HG02840 (cell line): ENCODE measurements around the gene WDR82.

Experiments used
- ATAC-seq: cut with Tn5 transposase; IDR thresholded peaks from one replicate; pipeline ENCODE4 v1.9.1; 2021; ENCODE audit warnings: mild to moderate bottlenecking, moderate library complexity, moderate number of reproducible peaks; ENCODE audit not compliant: unreplicated experiment, low FRiP score

Gene WDR82

DNA sequence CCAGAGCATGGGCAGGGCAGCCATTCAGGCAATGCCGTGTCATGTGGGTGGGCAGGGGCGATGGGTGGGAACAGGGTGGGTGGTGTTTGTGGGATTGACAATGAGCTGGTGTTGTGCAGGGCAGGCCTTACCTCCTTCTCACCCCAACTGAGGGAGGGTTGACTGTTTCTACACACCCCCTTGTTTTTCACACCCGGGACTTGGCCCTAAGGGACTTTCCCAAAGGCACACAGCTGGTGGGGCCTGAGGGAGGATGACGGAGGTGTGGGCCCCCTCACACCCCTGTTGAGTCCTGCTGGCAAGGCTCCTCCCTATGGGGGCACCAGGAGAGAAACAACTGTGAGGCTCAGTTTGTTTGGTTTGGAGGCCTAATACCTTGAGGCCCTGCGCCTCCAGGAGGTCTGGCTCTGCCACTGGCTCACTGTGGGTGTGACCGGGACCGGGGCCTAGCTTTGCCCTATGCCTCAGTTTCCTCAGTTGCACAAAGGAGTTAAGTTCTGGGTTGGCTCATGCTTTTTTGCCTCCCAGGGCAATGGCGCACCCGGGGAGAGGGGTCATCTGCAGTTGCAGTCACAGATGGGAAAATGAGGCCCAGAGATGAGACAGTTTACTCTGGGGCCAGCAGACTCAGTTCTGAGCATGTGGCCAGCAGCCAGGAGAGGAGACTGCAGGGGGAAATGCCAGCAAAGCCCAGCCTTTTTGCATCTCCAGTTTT, 32.6 kb upstream of the WDR82 start:
- peak; percentile 43 for ATAC-seq

DNA sequence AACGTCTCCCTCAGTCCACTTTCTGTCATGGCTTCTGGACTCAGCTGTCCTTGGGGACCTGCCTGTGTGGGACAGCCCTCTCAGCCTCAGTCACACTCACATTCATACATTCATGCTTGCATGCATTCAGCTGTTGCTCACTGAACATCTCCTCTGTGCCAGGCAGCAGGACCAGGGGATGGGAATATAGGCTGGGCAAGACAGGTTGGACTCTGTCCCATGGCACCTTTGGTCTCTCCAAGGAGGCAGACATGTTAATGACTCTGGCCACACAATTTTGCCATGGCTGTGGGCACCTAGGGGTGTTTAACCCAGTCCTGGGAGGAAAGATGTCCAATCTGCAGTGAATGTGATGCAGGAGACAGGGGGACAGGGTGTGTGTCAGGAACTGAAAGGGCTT, 29.9 kb upstream of the WDR82 start:
- ATAC-seq, result no peak

DNA sequence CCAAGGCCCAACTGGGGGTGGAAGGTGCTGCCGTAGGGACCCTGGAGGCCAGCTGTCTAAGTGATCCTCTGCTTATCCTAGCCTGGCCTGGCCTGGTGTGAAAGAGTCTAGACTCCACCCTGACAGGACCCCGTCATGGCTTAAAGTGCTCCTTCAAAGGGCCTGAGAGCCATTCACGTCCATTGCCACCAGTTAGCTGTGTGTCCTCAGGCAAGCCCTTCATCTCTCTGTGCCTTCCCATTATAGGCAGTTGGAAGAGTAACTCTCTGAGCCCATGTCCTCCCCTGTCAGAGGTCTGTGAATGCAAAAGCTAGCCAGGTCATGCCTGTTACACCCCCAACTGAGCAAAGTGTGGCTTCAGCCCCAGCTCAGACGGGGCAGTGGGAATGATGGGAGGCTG, 28.5 kb upstream of the WDR82 start:
- no peak for ATAC-seq

GRCh38 chr3:52305926-52306325, 27.5 kb upstream of the WDR82 start:
- ATAC-seq, result no peak

DNA sequence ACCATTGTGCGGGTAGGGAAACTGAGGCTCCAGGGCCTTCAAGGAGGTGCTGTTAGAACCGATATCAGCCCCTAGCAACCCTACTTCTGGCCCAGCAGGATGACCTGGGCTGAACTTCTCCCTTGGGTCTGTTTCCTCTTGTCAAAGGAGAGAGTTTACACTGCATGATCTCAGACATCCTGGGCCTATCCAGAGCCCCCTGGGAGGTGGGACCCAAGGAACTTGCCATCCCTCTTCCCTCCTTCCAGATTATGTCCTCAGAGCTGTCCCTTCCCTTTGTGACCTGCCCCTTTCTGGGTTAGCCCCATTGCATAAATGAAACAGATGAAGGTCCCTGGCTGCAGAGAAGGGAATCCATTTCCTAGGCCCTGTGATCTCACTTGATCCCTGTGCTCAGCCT, 25.4 kb upstream of the WDR82 start:
- ATAC-seq, result no peak

GRCh38 chr3:52302426-52303145, 24.1 kb upstream of the WDR82 start:
- ATAC-seq, result no peak

DNA sequence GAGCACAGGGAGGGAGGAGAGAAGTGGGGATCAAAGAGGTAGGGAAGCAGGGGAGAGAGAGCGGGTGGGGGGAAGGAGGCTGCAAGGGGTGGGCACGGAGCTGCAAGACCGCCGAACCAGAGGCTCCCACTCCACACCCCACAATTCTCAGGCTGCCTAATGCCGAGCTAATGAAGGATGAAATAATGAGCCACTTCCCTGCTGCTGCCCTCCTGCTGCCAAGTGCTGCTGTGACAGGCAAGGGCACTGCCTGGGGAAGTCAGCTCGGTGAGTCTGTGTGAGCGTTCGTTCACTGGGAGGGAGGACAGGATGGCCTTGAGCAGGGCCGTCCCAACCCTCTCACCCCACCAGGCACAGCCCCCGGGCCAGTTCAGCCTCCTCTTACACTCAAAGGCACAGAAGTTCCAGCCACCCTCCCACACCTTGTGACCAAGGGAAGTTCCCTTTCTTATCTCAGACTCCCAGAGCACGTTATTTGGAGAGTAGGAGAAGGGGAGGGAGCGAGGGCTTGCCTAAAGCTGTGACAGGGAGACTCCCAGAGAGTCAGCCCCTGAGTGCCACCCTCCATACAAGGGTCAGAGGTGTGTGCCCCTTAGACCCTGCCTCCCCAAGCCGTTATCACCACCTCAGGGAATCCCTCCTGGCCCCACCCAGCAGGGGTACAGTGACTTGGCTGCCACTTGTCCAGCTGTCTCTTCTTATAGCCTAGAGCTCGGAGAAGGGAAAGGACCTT, 21.6 kb upstream of the WDR82 start:
- no peak for ATAC-seq

DNA sequence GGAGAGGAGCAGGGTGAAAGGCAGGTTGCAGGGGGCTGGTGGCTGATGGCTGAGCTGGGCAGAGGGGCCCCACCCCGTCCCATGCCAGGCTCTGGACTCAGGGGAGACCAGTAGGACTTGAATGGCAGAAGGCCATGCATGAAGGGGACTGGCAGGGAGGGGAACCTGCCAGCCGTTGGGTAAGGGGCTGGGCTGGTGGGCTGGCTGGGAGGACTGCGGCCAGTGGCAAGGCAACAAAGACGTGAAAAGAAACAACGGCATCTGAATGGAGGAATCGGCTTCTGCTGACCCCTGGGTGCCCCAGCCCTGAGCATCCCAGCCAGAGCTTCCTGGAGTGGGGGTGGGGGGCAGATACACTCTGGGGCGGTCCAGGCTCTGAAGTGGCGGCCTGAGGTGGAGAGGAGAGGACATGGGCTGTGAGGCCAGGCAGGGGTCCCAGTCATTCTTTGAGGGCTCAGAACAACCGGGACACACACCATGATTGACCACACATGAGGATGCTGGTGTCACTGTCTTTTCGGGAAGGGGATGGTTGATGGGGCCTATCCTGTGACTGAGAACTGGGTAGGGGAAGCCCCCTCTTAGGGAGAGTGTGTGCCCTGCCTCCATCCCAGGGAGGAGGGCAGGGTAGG, 20.9 kb upstream of the WDR82 start:
- no peak for ATAC-seq

DNA sequence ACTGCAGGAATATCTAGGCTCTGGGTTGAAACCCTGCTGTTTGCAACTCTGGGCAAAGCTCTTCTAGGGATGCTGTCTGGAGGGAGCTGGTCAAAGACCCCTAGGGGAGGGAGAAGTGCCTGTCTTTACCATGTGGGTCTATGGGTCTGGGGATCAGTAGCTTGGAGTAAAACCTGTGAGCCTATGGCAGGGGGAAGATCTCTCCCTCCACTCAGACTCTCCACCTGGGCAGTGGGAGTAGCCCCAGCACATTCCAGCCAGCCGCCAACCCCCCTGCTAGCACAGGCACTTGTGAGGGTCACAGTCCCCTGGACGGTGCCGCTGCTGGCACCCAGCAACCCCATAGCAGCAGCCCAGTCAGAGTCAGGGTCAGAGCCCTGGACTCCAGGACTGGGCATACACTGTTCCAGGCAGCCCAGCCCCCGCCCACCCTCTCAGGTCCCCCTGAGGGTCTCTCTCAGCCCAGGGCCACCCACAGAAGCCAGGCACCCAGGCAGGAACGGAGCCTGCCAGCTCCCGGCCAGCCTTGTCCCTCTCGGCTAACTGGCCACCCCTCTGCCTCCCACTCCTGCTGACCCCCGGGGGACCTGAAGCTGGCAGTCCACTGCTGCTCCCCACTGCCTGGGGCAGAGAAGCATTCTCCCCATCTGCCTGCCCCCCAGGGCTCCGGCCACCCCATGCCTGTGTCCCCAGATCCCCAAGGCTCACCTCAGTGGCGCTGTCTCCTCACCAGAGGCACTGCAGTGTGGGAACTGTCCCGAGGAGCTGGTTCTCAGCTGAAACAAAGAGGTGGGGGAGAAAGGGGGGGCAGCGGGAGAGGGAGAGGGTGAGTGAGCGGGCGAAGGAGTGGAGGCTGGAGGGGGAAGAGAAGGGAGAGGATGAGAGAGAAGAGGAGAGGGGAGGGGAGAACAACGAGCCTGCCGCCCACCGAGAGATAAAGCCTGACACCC, 20.0 kb upstream of the WDR82 start:
- no peak for ATAC-seq

DNA sequence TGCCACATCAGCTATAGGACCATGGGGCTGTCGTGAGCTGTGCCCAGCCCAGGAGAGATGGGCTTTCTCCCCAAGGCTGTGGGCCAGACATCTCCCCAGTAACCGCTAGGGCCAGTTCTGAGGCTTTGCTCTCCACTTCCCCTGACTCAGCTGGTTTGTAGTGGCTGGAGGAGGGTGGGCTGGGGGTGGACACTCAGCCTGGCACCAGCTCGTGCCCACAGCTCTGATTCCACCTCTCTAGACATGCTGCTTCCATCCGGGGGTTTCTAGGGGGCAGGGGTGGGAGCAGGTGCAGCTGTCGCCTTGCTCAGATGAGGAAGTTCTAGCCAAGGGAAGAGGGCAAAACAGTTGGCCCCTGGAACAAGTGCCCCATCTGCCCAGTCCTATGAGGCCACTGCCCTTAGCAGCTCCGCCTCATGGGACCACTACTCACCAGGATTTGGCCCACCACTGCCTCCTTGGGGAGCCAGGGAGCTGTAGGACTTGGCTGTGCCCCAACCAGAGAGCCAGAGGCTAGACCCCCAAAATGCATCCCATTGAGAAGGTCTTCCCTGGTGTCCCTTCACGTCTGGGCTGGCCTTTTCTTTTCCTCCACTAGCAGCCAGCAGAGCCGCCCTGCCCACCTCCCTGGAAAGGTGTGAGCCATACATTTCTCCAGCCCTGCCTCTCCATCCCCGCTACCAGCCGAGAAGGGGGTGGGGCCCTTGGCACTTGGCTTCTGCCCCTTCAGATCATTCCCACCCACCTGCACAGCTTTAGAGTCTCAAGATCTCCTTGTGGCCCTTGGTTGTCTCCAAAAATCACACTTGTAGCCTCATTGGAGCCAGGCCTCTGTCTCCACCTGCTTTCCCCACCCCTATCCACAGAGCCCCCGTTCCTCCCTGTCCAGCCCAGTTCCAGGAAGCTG, 19.0 kb upstream of the WDR82 start:
- ATAC-seq, result no peak

DNA sequence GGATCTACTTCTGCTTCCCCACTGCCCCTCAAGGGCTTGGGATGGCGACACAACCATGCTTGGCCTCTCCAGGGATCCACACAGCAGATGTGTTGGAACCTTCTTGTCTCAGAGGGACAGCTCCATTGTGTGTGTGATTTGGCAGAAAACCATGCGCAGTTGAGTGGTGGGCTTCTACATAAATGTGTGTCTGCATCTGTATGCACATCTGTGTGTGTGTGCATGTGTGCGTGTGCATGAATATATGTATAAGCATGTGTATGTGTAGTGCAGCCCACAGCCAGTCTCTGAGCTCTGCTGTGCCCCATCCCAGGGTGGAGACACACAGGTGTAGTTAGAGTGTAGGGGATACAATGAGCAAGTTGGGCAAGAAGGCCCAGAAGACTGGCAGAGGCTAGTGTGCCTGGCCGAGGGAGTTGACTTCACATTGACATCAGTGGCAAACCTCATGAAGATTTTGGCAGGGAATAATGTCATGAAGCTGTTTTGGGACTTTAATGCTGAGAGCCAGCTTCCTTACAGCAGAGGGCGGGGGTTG, 17.3 kb upstream of the WDR82 start:
- no peak for ATAC-seq

GRCh38 chr3:52294320-52295150, 16.1 kb upstream of the WDR82 start:
- ATAC-seq, result no peak

GRCh38 chr3:52293491-52294319, 15.3 kb upstream of the WDR82 start:
- no peak for ATAC-seq

DNA sequence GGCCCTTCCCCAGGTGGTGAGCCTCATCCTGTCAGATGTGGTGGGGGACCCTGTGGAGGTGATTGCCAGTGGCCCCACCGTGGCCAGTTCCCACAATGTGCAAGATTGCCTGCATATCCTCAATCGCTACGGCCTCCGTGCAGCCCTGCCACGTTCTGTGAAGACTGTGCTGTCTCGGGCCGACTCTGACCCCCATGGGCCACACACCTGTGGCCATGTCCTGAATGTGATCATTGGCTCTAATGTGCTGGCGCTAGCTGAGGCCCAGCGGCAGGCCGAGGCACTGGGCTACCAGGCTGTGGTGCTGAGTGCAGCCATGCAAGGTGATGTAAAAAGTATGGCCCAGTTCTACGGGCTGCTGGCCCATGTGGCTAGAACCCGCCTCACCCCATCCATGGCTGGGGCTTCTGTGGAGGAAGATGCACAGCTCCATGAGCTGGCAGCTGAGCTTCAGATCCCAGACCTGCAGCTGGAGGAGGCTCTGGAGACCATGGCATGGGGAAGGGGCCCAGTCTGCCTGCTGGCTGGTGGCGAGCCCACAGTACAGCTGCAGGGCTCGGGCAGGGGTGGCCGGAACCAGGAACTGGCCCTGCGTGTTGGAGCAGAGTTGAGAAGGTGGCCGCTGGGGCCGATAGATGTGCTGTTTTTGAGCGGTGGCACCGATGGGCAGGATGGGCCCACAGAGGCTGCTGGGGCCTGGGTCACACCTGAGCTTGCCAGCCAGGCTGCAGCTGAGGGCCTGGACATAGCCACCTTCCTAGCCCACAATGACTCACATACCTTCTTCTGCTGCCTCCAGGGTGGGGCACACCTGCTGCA, 14.0 kb upstream of the WDR82 start:
- ATAC-seq, result no peak

DNA sequence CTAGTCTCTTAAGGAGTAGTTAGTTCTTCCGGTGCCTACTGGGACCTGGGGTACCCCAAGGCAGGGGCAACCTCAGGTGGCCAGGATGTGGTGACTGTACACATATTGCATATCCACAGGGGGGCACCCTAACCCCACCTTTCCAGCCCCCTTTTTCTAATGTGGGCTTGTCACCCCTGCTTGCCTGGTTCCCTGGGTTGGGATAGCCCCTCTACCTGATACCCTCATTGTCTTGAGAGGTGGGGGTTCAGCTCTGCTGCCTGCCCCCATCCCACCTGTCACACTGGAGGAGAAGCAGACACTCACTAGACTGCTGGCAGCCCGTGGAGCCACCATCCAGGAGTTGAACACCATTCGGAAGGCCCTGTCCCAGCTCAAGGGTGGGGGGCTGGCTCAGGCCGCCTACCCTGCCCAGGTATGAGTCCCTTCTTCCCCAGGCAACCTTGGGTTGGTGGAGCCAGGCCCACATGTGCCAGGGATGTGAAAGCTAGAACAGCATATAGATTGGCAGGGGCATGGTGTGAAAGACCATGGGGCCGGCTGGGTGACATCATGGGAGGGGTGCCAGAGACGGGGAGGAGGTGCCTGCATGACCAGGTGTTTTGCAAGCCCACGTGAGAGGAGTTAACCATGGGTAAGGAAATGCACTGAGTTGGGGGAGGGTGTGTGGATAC, 13.2 kb upstream of the WDR82 start:
- ATAC-seq, result no peak
